ENCODE measurements around the gene NOTCH1. TPM values are rescaled to one million over a fixed set of nuclear protein-coding genes. Genes with fewer than 3 reads are reported as not detected.

NOTCH1 gene
- total RNA-seq, 1 donor from 2014 or later = 39.7 TPM

DNA sequence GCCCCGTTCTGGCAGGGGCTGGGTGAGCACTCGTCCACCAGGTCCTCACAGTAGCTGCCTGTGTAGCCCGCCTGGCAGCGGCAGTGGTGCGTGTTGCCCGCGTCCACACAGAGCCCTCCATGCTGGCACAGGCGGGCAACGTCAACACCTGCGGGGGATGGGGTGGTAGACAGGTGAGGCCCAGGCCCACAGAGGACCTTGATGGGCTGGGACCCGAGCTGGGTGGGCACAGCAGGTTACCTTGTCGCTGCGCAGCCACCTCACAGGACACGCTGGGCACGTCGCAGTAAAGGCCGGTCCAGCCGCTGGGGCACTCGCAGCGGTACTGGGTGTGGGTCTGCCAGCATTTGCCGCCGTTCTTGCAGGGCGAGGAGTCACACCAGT lies 37.9 kb downstream of the NOTCH1 start:
- TF ChIP-seq, protein P1, sequence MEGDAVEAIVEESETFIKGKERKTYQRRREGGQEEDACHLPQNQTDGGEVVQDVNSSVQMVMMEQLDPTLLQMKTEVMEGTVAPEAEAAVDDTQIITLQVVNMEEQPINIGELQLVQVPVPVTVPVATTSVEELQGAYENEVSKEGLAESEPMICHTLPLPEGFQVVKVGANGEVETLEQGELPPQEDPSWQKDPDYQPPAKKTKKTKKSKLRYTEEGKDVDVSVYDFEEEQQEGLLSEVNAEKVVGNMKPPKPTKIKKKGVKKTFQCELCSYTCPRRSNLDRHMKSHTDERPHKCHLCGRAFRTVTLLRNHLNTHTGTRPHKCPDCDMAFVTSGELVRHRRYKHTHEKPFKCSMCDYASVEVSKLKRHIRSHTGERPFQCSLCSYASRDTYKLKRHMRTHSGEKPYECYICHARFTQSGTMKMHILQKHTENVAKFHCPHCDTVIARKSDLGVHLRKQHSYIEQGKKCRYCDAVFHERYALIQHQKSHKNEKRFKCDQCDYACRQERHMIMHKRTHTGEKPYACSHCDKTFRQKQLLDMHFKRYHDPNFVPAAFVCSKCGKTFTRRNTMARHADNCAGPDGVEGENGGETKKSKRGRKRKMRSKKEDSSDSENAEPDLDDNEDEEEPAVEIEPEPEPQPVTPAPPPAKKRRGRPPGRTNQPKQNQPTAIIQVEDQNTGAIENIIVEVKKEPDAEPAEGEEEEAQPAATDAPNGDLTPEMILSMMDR (conservative IDR thresholded peaks at IDR 0.05; ENCODE audit: low read depth, low read length) = no peak
- no peak overlapping the region for H3K4me3 ChIP-seq (ENCODE audit: low read depth, low read length)
- DNase-seq (ENCODE audit: low read depth) = no peak

DNA sequence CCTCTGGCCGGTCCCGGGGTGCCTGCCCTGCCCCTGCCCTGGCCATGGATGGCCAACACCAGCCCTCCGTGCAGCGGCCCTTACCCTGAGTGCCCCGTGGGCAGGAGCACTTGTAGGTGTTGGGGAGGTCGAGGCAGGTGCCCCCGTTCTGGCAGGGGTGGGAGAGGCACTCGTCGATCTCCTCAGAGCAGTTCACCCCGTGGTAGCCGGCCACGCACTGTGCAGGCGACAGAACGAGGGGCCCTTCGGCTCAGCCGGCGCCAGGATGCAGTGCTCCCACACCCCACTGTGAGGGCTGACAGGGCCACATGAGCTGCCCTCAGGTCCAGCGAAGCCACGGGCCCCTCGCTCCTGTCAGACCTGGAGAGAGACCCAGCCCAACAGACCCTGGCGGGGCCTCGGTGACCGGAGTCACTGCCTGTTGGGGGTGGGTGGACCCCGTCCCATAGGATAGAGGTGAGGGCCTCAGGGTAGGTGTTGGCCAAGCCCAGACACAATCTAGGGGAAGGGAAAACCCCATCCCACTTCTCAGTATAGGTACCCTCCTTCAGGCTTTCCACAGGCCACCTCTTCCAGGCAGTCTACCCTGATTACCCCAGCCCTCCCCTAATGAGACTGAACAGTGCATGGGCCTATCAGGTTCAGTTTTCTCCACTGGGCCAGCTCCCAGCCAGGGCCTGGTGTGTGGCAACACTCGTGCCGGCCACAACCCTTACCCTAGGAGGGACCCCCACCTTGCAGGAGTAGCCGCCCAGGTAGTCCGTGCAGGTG lies 38.4 kb downstream of the NOTCH1 start:
- DNase-seq (ENCODE audit: low read depth) = no peak
- TF ChIP-seq, protein P1 (conservative IDR thresholded peaks at IDR 0.05; ENCODE audit: low read depth, low read length) = no peak
- H3K4me3 ChIP-seq (ENCODE audit: low read depth, low read length) = no peak overlapping the region

GRCh38 chr9:136506425-136506824 lies 39.4 kb downstream of the NOTCH1 start:
- TF ChIP-seq, protein P1 (conservative IDR thresholded peaks at IDR 0.05; ENCODE audit: low read depth, low read length) = no peak
- no peak overlapping the region for H3K4me3 ChIP-seq (ENCODE audit: low read depth, low read length)
- no peak for DNase-seq (ENCODE audit: low read depth)

DNA sequence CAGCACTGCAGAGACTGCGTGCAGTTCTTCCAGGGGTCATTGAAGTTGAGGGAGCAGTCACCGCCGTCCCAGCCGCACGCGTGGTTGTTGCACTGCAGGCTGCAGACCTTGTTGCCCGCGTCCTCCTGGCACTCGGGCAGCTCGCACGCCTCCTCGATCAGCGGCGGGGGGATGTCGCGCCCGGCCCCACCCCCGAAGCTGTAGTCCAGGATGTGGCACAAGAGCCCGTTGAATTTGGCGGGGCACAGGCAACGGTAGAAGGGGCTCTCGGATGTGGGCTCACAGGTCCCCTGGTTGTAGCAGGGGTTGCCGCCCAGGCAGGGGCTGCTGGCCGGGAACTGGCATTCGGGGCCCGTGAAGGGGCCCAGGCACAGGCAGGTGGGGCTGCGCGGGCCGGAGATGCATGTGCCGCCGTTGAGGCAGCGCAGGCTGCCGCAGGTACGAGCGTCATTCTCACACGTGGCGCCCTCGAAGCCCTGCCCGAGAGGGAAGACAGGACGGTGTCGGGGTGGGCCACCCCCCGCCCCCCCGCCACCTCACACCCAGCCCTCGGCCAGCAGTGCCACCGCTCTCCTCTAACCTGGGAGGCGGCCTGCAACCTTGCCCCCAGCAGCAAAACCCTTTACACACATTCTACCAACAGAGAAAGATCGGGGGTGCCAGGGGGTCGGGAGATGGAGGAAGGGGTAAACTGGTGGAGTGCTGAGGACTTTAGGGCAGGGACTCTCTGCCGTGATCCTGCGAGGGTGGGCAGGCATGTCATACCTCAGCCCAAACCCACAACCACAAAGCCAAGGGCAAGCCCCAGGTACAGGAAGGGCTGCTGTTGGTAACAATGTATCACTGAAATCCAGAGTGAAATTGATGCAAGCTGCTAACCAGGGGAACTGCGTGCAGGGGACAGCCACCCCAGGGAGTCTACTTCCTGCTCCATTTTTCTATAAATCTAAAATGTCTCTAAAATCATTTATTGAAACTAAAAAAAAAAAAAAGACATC lies 40.1 kb downstream of the NOTCH1 start:
- TF ChIP-seq, protein P1 (conservative IDR thresholded peaks at IDR 0.05; ENCODE audit: low read depth, low read length) = no peak
- H3K4me3 ChIP-seq (ENCODE audit: low read depth, low read length) = no peak overlapping the region
- no peak for DNase-seq (ENCODE audit: low read depth)

DNA sequence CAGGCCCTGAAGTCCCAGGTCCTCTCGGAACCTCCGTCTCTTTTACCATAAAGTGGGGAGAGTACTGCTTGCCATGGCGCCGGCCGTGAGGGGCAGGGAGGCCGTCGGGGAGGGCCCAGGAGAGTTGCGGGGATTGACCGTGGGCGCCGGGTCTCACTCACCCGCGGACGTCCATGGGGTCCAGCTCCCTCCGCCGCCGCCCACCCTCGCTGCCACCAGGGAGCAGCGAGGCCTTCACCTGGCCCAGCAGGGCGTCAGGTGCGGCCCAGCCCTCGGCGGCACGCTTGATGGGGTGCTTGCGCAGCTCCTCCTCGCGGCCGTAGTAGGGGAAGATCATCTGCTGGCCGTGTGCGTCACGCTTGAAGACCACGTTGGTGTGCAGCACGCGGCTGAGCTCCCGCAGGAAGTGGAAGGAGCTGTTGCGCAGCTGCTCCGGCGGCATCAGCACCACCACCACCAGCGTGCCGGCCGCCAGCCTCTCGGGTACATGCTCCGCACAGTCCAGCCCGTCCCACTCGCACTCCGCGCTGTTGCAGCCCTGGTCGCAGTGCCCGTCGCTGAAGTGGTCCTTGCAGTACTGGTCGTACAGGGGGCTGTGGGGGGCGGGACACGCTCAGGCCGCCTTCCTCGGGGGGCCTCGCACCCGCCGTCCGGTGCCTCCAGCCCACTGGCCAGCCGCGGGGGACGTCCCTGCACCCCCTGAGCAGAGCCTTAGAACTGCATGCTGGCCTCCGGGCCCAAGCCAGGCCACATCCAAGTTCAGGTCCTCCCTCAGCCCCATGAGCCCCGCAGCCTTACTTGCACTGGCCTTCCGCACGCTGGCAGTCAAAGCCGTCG lies 41.1 kb downstream of the NOTCH1 start:
- TF ChIP-seq, protein P1 (conservative IDR thresholded peaks at IDR 0.05; ENCODE audit: low read depth, low read length) = no peak
- no peak overlapping the region for H3K4me3 ChIP-seq (ENCODE audit: low read depth, low read length)
- no peak for DNase-seq (ENCODE audit: low read depth)

DNA sequence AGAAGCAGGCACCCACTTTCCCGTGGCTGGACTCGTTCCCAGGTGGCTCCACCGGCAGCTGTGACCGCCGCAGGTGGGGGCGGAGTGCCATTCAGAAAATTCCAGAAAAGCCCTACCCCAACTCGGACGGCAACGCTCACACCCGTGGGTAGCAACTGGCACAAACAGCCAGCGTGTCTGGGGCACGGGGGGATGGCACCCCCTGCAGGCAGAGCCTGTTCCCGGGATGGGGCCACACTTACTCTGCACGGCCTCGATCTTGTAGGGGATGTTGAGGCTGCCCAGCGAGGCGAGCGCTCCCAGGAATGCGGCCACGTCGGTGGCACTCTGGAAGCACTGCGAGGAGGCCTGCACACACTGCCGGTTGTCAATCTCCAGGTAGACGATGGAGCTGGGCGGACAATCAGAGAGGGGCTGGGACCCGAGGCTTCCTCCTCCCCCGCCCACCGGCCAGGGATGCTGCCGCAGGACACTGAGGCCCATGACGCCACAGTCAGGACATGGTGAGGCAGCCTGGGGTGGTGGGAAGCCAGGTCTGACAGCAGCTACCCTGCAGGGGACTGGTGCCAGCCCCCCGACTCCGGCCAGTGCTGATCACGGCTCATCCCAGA lies 42.8 kb downstream of the NOTCH1 start:
- DNase-seq (ENCODE audit: low read depth) = no peak
- H3K4me3 ChIP-seq (ENCODE audit: low read depth, low read length) = no peak overlapping the region
- TF ChIP-seq, protein P1 (conservative IDR thresholded peaks at IDR 0.05; ENCODE audit: low read depth, low read length) = peak; percentile 11
